ENCODE results near the gene RBMS3.
A peak's percentile ranks its signal among the peaks of the same experiment; 100 is the strongest.
"Not testable (repeated sequence)": the region's sequence is repeated elsewhere in the genome, so short reads cannot be mapped to it uniquely, and the experiment has no call there.

Gene RBMS3

GRCh38 chr3:29642393-29643033, 361.6 kb downstream of the RBMS3 start:
- DNase-seq: no peak

DNA sequence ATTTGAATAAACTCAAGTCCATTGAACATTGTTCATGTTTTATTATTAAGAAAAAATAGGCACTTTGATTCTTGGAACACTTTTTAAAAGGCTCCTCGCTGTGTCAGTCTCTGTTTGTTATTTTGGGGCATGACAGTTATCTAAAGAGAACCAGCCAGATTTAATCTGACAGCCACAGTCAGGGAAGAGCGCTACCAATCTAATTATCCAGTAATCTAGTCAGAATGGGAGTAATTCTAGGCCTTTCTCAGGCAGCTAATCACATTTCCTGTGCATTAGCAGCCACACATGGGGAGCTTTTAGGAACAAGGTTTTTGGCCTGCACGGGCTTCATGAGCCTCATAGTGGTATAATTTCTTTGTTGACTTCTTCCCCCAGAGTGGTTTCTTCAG, 362.2 kb downstream of the RBMS3 start:
- DNase-seq: no peak

DNA sequence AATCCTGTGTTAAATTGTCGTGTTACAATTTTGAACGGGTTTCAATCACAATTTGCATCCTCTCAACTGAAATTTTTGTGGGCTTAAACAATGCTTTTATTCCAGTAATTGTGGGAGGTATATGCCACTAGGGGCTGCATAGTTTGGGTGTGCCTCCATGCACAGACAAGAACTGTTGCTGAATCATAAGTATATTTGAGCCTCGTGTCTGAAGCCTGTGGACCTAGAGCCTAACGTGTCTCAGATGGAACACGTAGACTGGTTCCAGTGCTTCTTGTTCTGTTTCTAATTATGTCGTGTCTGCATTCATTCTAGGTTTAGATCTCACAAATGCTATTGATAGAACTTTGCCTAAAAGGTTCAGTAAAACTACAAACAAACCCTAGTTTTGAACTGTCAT, 363.4 kb downstream of the RBMS3 start:
- DNase-seq: no peak

GRCh38 chr3:29644956-29645636, 364.2 kb downstream of the RBMS3 start:
- DNase-seq: no peak

GRCh38 chr3:29646043-29646442, 365.2 kb downstream of the RBMS3 start:
- no peak for DNase-seq

DNA sequence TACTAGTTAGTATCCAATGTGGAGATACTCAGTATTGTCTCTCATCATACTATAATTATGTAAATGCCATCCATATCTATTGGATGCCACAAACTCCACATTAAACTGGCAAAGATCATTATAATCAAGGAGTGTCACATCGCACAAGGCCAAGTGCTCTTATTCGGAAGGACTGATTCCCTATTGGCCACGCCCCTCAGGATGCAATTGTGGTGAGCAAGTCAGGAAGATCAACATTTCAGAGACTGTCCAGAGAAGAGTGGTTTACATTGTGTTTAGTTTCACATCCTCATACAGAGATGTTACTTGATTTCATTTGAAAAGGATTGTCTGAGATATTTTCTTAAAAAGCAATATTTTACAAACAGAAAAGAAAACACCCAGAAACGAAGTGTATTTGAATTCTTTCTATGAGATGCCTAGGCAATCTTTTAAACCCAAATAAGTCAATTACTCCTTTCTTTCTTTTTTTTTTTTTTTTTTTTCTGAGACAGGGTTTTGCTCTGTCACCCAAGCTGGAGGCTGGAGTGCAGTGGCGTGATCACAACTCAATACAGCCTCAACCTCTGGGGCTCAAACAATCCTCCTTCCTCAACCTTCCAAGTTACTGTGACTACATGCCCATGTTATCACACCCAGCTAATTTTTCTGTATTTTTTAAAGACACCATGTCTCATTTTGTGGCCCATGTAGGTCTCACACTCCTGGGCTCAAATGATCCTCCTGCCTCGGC, 369.1 kb downstream of the RBMS3 start:
- no peak for DNase-seq

- DNase-seq: no peak
Observed at GRCh38 chr3:29653680-29654079, 372.8 kb downstream of the RBMS3 start.

- DNase-seq: no peak
Observed at GRCh38 chr3:29655015-29655747, 374.3 kb downstream of the RBMS3 start.

- DNase-seq: no peak
Observed at GRCh38 chr3:29665688-29666087, 384.8 kb downstream of the RBMS3 start.

GRCh38 chr3:29668233-29668632, 387.4 kb downstream of the RBMS3 start:
- DNase-seq: no peak

DNA sequence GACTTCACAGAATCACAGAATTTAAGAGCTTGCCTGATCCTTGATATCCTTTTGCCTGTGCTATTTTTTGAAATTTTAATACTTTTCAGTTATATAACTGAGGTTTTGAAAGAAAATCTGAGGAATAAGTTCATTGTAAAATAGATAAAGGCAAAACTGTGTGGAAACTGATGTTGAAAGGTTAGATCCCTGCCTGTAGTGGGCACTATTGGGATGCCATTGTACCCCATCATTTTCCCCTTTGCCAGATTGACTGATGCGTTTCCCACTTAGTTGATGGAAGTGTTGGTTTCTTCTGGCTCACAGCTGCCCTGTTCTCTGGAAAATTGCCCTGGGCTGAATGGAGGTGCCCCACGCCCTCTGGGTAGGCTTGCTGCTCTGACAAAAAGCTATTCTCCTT, 387.9 kb downstream of the RBMS3 start:
- DNase-seq: no peak

- not testable (repeated sequence) for DNase-seq
Observed at GRCh38 chr3:29670476-29670875, 389.6 kb downstream of the RBMS3 start.

DNA sequence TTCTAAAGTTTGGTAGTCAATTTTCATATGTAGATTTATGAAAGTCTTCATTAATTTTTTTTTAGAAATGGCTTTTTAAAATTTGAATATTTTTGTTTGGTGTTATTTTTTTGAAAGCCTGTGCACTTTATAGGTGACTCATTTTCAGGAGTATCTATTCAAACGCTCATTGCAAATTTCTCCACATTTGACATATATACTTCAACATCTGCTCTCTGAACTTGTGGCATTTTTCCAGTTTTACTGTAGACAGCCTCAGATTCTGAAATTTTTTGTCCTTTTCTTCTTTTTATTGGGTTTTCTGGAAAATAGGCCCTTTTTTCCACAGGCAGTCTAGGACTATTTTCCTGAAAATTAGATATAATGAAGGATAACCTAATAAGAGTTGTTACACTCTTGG, 396.6 kb downstream of the RBMS3 start:
- no peak for DNase-seq

DNA sequence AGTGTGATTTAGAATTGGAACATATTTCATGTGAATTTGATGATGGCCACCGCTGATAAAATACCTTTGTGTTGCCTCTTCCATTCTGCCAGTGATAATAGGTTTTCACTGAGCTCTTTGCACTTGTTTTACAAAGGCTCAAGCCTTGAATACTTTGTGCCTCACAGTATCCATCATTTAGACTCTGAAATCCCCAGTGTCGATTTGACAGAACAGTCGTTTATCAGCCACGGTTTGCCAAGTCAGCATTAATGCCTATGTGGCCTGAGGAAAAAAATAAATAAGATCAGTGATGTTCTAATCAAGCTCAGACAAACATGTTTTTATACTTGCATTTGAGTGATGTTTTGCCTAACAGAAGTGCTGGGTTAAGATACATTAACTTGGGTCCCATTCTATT, 399.1 kb downstream of the RBMS3 start:
- DNase-seq: no peak

GRCh38 chr3:29683018-29683993, 402.4 kb downstream of the RBMS3 start:
- peak in 1 of 2 experiments; percentile 41 for DNase-seq

- no peak for DNase-seq
Observed at GRCh38 chr3:29686889-29687592, 406.2 kb downstream of the RBMS3 start.

- DNase-seq: no peak
Observed at GRCh38 chr3:29690686-29691353, 409.9 kb downstream of the RBMS3 start.

- DNase-seq: peak; percentile 75 to 94
Observed at GRCh38 chr3:29693863-29694262, 413.0 kb downstream of the RBMS3 start.

DNA sequence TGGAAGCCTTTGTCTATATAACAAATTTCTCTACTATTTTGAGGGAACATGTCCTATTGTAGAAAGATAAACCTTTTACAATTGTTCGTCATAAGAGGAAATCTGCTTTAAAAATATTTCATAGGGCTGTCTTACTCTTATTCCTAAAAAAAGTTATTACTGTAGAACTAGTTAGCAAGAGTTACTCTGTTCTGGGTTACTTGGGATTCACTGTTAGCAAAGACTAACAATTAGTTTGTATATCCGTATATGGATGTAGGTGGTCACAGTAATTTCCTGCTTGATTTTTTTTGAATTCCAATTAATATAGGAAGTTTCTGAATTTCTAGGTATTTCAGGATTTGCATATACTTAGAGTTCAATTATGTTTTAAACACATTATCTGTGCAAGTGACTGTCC, 413.5 kb downstream of the RBMS3 start:
- peak in 1 of 2 experiments; percentile 66 for DNase-seq

GRCh38 chr3:29694783-29695182, 413.9 kb downstream of the RBMS3 start:
- peak; percentile 89 to 96 for DNase-seq

GRCh38 chr3:29695201-29695600, 414.3 kb downstream of the RBMS3 start:
- peak in 1 of 2 experiments; percentile 62 for DNase-seq
